ENCODE results near the gene GNAI2. TPM values are rescaled to one million over a fixed set of nuclear protein-coding genes. Genes with fewer than 3 reads are reported as not detected.

Gene GNAI2
- 118 TPM for polyA plus RNA-seq
- long read RNA-seq, donor 1, transcript GNAI2-202 (9 exons, 2,464 nt) = major isoform, 34 of 92 reads
- long read RNA-seq, donor 1, partial matches to known transcripts = 55 of 92 reads
- long read RNA-seq, donor 1, other reads (novel, unspliced or antisense) = 0 of 92 reads
- long read RNA-seq, donor 2, transcript GNAI2-202 (9 exons, 2,464 nt) = major isoform, 51 of 87 reads
- long read RNA-seq, donor 2, partial matches to known transcripts = 32 of 87 reads
- long read RNA-seq, donor 2, other reads (novel, unspliced or antisense) = 0 of 87 reads
- long read RNA-seq, donor 3 = 0 reads
- long read RNA-seq, donor 4, transcript GNAI2-202 (9 exons, 2,464 nt) = major isoform, 8 of 8 reads
- long read RNA-seq, donor 4, partial matches to known transcripts = 0 of 8 reads
- long read RNA-seq, donor 4, other reads (novel, unspliced or antisense) = 0 of 8 reads
- long read RNA-seq, donor 5, transcript GNAI2-202 (9 exons, 2,464 nt) = major isoform, 44 of 90 reads
- long read RNA-seq, donor 5, partial matches to known transcripts = 43 of 90 reads
- long read RNA-seq, donor 5, other reads (novel, unspliced or antisense) = 0 of 90 reads
- long read RNA-seq, donor 6, transcript GNAI2-202 (9 exons, 2,464 nt) = major isoform, 41 of 54 reads
- long read RNA-seq, donor 6, partial matches to known transcripts = 10 of 54 reads
- long read RNA-seq, donor 6, other reads (novel, unspliced or antisense) = 0 of 54 reads
- long read RNA-seq, donor 7, transcript GNAI2-202 (9 exons, 2,464 nt) = major isoform, 20 of 20 reads
- long read RNA-seq, donor 7, partial matches to known transcripts = 0 of 20 reads
- long read RNA-seq, donor 7, other reads (novel, unspliced or antisense) = 0 of 20 reads
- long read RNA-seq, donor 8, transcript GNAI2-202 (9 exons, 2,464 nt) = major isoform, 49 of 99 reads
- long read RNA-seq, donor 8, partial matches to known transcripts = 47 of 99 reads
- long read RNA-seq, donor 8, other reads (novel, unspliced or antisense) = 0 of 99 reads
- long read RNA-seq, donor 9, transcript GNAI2-202 (9 exons, 2,464 nt) = major isoform, 24 of 24 reads
- long read RNA-seq, donor 9, partial matches to known transcripts = 0 of 24 reads
- long read RNA-seq, donor 9, other reads (novel, unspliced or antisense) = 0 of 24 reads
- long read RNA-seq, donor 10, transcript GNAI2-202 (9 exons, 2,464 nt) = major isoform, 33 of 46 reads
- long read RNA-seq, donor 10, partial matches to known transcripts = 10 of 46 reads
- long read RNA-seq, donor 10, other reads (novel, unspliced or antisense) = 0 of 46 reads
- long read RNA-seq, donor 11, transcript GNAI2-202 (9 exons, 2,464 nt) = major isoform, 30 of 83 reads
- long read RNA-seq, donor 11, partial matches to known transcripts = 53 of 83 reads
- long read RNA-seq, donor 11, other reads (novel, unspliced or antisense) = 0 of 83 reads

- H3K9me3 ChIP-seq (ENCODE audit: control insufficient read depth, low read depth, low read length) = no peaks in the 10 kb centered on the region
- peaks cover 11% of the 10 kb centered on the region for H3K36me3 ChIP-seq (ENCODE audit: control insufficient read depth, insufficient read depth, low read length)
- H3K27me3 ChIP-seq (ENCODE audit: control insufficient read depth, insufficient read depth, low read length) = no peaks in the 10 kb centered on the region
- no CpG with 5 or more reads among the region's 75 CpGs for WGBS (ENCODE audit: insufficient coverage, low lambda C conversion rate)
- peak within 1 kb of the TSS; percentile 82 for H3K27ac ChIP-seq (ENCODE audit: low read length)
- H3K4me1 ChIP-seq (ENCODE audit: control insufficient read depth, insufficient read depth, low read length) = peaks cover 21% of the 10 kb centered on the region
- H3K4me3 ChIP-seq (ENCODE audit: low read length) = peak within 1 kb of the TSS; percentile 86
- DNase-seq = peak; percentile 99 to 100
Observed at GRCh38 chr3:50235716-50236483, at the start of gene GNAI2. Gene GNAI2, plus strand, starts transcription at chr3:50236204. Its CDS starts 132 bp downstream, at chr3:50236336.

GRCh38 chr3:50187750-50188149 is 48.3 kb upstream of the GNAI2 start:
- Histone ChIP-seq H3K4me1 (ENCODE audit: control insufficient read depth, insufficient read depth, low read length) (peaks cover under 1% of the 10 kb centered on the region), H3K4me3 (ENCODE audit: low read length) (no peak overlapping the region), H3K27ac (ENCODE audit: low read length) (no peak overlapping the region), H3K27me3 (ENCODE audit: control insufficient read depth, insufficient read depth, low read length) (peaks cover 24% of the 10 kb centered on the region), H3K9me3 (ENCODE audit: control insufficient read depth, low read depth, low read length) (no peaks in the 10 kb centered on the region), H3K36me3 (ENCODE audit: control insufficient read depth, insufficient read depth, low read length) (peaks cover 7% of the 10 kb centered on the region)
- no CpG with 5 or more reads among the region's 19 CpGs for WGBS (ENCODE audit: insufficient coverage, low lambda C conversion rate)
- DNase-seq = no peak

- no CpG with 5 or more reads among the region's 5 CpGs for WGBS (ENCODE audit: insufficient coverage, low lambda C conversion rate)
Observed at GRCh38 chr3:50189274-50189673, 46.7 kb upstream of the GNAI2 start.

GRCh38 chr3:50189989-50190388 is 46.0 kb upstream of the GNAI2 start:
- H3K4me1 ChIP-seq (ENCODE audit: control insufficient read depth, insufficient read depth, low read length) = peaks cover 9% of the 10 kb centered on the region
- no peak overlapping the region for H3K4me3 ChIP-seq (ENCODE audit: low read length)
- H3K36me3 ChIP-seq (ENCODE audit: control insufficient read depth, insufficient read depth, low read length) = peaks cover 5% of the 10 kb centered on the region
- peaks cover 29% of the 10 kb centered on the region for H3K27me3 ChIP-seq (ENCODE audit: control insufficient read depth, insufficient read depth, low read length)
- H3K9me3 ChIP-seq (ENCODE audit: control insufficient read depth, low read depth, low read length) = peaks cover 12% of the 10 kb centered on the region
- DNase-seq = no peak
- no CpG with 5 or more reads among the region's 7 CpGs for WGBS (ENCODE audit: insufficient coverage, low lambda C conversion rate)
- no peak overlapping the region for H3K27ac ChIP-seq (ENCODE audit: low read length)

More at GRCh38 chr3:50189274-50189673, 46.7 kb upstream of the GNAI2 start:
- Histone ChIP-seq H3K27me3 (ENCODE audit: control insufficient read depth, insufficient read depth, low read length) (peaks cover 28% of the 10 kb centered on the region), H3K4me1 (ENCODE audit: control insufficient read depth, insufficient read depth, low read length) (peaks cover 8% of the 10 kb centered on the region), H3K27ac (ENCODE audit: low read length) (no peak overlapping the region), H3K4me3 (ENCODE audit: low read length) (no peak overlapping the region), H3K36me3 (ENCODE audit: control insufficient read depth, insufficient read depth, low read length) (peaks cover 7% of the 10 kb centered on the region), H3K9me3 (ENCODE audit: control insufficient read depth, low read depth, low read length) (peaks cover 11% of the 10 kb centered on the region)
- DNase-seq = peak; percentile 55 to 76

GRCh38 chr3:50190936-50191660 is 44.9 kb upstream of the GNAI2 start, which contains the start of gene GNAT1:
Gene GNAT1, plus strand, starts transcription at chr3:50191610. Its CDS starts 116 bp downstream, at chr3:50191726.
- Histone ChIP-seq H3K4me3 (ENCODE audit: low read length) (no peak within 1 kb of the TSS), H3K27me3 (ENCODE audit: control insufficient read depth, insufficient read depth, low read length) (peaks cover 32% of the 10 kb centered on the region), H3K36me3 (ENCODE audit: control insufficient read depth, insufficient read depth, low read length) (peaks cover 1% of the 10 kb centered on the region), H3K4me1 (ENCODE audit: control insufficient read depth, insufficient read depth, low read length) (peaks cover 20% of the 10 kb centered on the region), H3K9me3 (ENCODE audit: control insufficient read depth, low read depth, low read length) (peaks cover 12% of the 10 kb centered on the region), H3K27ac (ENCODE audit: low read length) (no peak within 1 kb of the TSS)
- no peak for DNase-seq
- WGBS (ENCODE audit: insufficient coverage, low lambda C conversion rate) = no CpG with 5 or more reads among the region's 8 CpGs

- no peaks in the 10 kb centered on the region for H3K36me3 ChIP-seq (ENCODE audit: control insufficient read depth, insufficient read depth, low read length)
- peaks cover 12% of the 10 kb centered on the region for H3K9me3 ChIP-seq (ENCODE audit: control insufficient read depth, low read depth, low read length)
- DNase-seq = no peak
- H3K27me3 ChIP-seq (ENCODE audit: control insufficient read depth, insufficient read depth, low read length) = peaks cover 37% of the 10 kb centered on the region
- no peak overlapping the region for H3K4me3 ChIP-seq (ENCODE audit: low read length)
- no CpG with 5 or more reads among the region's 8 CpGs for WGBS (ENCODE audit: insufficient coverage, low lambda C conversion rate)
- H3K4me1 ChIP-seq (ENCODE audit: control insufficient read depth, insufficient read depth, low read length) = peaks cover 22% of the 10 kb centered on the region
- no peak overlapping the region for H3K27ac ChIP-seq (ENCODE audit: low read length)
Observed at GRCh38 chr3:50192124-50192523, 43.9 kb upstream of the GNAI2 start.

- DNase-seq = peak in 1 of 2 donors; percentile 30
- Histone ChIP-seq H3K4me1 (ENCODE audit: control insufficient read depth, insufficient read depth, low read length) (peaks cover 22% of the 10 kb centered on the region), H3K36me3 (ENCODE audit: control insufficient read depth, insufficient read depth, low read length) (no peaks in the 10 kb centered on the region), H3K27ac (ENCODE audit: low read length) (no peak overlapping the region), H3K9me3 (ENCODE audit: control insufficient read depth, low read depth, low read length) (peaks cover 12% of the 10 kb centered on the region), H3K27me3 (ENCODE audit: control insufficient read depth, insufficient read depth, low read length) (peaks cover 37% of the 10 kb centered on the region), H3K4me3 (ENCODE audit: low read length) (no peak overlapping the region)
- no CpG with 5 or more reads among the region's 21 CpGs for WGBS (ENCODE audit: insufficient coverage, low lambda C conversion rate)
Observed at GRCh38 chr3:50192689-50193141, 43.3 kb upstream of the GNAI2 start.

GRCh38 chr3:50193286-50193685 is 42.7 kb upstream of the GNAI2 start:
- no CpG with 5 or more reads among the region's 36 CpGs for WGBS (ENCODE audit: insufficient coverage, low lambda C conversion rate)
- no peak overlapping the region for H3K27ac ChIP-seq (ENCODE audit: low read length)

GRCh38 chr3:50193746-50194127 is 42.3 kb upstream of the GNAI2 start:
- H3K9me3 ChIP-seq (ENCODE audit: control insufficient read depth, low read depth, low read length) = peaks cover 12% of the 10 kb centered on the region
- no CpG with 5 or more reads among the region's 34 CpGs for WGBS (ENCODE audit: insufficient coverage, low lambda C conversion rate)
- no peaks in the 10 kb centered on the region for H3K36me3 ChIP-seq (ENCODE audit: control insufficient read depth, insufficient read depth, low read length)
- H3K27me3 ChIP-seq (ENCODE audit: control insufficient read depth, insufficient read depth, low read length) = peaks cover 37% of the 10 kb centered on the region
- H3K4me1 ChIP-seq (ENCODE audit: control insufficient read depth, insufficient read depth, low read length) = peaks cover 22% of the 10 kb centered on the region
- H3K4me3 ChIP-seq (ENCODE audit: low read length) = no peak overlapping the region
- no peak overlapping the region for H3K27ac ChIP-seq (ENCODE audit: low read length)
- DNase-seq = no peak

More at GRCh38 chr3:50193286-50193685, 42.7 kb upstream of the GNAI2 start:
- H3K4me1 ChIP-seq (ENCODE audit: control insufficient read depth, insufficient read depth, low read length) = peaks cover 22% of the 10 kb centered on the region
- DNase-seq = no peak
- no peak overlapping the region for H3K4me3 ChIP-seq (ENCODE audit: low read length)
- peaks cover 37% of the 10 kb centered on the region for H3K27me3 ChIP-seq (ENCODE audit: control insufficient read depth, insufficient read depth, low read length)
- H3K36me3 ChIP-seq (ENCODE audit: control insufficient read depth, insufficient read depth, low read length) = no peaks in the 10 kb centered on the region
- peaks cover 12% of the 10 kb centered on the region for H3K9me3 ChIP-seq (ENCODE audit: control insufficient read depth, low read depth, low read length)

Measured in large intestine (tissue), 12 donors.